ENCODE data around the gene SYNPO. TPM values are rescaled to one million over a fixed set of nuclear protein-coding genes. Genes with fewer than 3 reads are reported as not detected.

The SYNPO gene
- total RNA-seq, 2 donors from 2014 or later = 43.6 to 73.9 TPM

DNA sequence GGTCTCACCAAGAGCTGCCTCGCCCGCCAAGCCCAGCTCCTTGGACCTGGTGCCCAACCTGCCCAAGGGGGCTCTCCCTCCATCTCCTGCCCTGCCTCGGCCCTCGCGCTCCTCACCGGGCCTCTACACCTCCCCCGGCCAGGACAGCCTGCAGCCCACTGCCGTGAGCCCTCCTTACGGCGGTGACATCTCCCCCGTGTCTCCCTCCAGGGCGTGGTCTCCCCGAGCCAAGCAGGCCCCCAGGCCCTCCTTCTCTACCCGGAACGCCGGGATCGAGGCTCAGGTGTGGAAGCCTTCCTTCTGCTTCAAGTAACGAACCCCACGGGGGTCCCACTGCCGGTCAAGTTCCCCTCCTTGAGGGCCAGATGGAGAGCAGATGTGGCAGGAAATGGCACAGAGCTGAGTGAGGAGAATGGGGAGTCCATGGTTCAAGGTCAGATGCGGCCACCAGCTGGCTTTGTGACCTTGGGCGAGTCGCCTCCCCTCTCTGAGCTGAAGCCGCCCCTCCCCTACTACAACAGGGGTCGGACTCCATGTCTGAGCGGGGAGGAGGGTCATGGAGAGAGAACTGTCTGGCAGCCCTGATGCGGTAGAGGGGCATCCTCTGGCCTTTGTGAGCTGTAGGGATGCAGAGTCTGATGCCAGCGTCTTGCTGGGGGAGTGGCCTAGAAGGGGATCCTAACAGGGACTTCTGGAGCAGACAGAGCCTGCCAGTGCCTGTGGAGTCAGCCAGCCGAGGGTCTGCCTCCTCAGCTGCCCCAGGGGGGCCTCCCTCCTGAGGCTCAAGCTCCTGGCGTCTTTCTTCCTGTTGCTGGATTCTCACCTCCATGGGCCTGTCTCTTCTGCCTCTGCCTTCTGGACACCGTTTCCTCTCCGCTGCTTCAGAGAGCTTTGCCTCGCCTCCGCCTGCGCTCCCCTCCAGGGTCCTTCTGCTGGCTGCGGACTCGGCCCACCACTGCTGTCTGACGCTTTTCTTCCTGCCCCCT, 9.9 kb downstream of the SYNPO start:
- intact Hi-C loops (cut with DNase I, micrococcal nuclease) = loop anchor here (5.0 to 10.0 kb wide), 3 partner anchors 88 to 186 kb away; no protein-coding TSS in a partner anchor
- no peak for ATAC-seq
- DNase-seq = no peak

- DNase-seq (no peak), ATAC-seq (no peak)
- intact Hi-C loops (cut with DNase I, micrococcal nuclease) = loop anchor here (5.0 to 10.0 kb wide), 3 partner anchors 89 to 187 kb away; no protein-coding TSS in a partner anchor
Measured at GRCh38 chr5:150651382-150651781, 10.9 kb downstream of the SYNPO start.

DNA sequence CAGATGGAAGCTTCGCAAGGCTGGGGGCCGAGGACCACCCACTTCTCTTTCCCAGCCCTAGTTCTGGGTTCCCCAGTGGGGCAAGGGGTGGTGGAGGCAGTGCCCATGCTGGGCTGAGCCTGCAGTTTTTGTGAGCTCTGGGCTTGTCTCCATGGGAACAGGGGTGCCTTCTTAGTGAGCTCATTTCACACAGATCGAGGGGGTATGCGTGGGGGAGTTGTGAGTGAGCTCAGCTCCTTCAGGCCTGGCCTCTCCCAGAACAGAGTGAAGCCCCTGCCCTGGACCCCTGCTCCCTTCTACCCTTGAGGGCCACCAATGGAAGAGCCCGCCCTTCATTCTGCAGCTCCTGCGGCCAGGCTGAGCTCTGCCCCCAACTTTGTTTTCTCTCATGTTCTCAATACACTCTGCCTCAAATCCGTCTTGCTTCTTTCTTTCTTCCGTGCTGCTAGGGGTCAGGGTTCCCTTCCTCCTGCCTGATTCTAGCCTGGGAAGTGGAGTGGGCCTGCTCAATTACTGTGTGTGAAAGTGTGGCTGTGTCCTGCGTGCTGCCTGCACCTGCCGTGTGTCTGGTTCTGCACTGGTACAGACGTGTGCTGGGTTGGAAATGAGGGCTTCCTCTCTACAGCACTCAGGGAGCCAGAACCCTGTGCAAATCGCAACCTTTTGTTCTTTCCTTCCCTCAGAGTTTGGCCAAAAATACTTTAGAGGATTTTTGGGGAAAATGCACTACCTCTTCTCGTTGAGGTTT, 11.6 kb downstream of the SYNPO start:
- intact Hi-C loops (cut with DNase I, micrococcal nuclease) = loop anchor here (5.0 to 10.0 kb wide), 3 partner anchors 90 to 187 kb away; no protein-coding TSS in a partner anchor
- no peak for DNase-seq
- no peak for ATAC-seq

DNA sequence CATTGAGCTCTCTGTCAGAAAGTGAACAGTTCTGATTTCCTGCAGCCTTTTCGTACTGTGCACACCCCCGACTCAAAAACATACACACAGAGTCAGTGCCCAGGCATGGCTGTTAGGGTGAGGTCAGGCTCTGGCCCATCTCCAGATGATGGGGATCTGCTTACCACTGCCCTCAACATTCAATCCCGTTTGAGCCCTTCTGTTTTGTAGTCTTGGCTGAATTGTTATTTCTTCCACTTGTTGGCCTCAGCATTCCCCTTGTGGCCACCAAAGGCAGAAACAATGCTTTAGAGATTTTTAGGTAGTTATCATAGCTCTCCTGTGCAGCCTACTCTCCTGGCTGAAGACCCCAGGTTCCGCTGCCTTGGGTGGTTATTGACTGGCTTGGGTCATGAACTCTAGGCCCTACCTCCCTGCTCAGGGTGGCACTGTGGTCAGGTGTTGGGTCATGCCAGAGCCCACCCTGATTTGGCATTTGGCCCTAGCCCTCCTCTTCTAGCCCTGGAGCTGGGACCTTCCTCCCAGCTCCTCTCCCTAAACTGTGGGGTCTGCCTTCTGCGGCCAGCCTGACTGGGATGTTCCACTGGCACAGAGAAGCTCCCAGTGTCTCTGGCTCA, 12.8 kb downstream of the SYNPO start:
- DNase-seq (no peak), ATAC-seq (no peak)
- intact Hi-C loops (cut with DNase I, micrococcal nuclease) = loop anchor here (5.0 to 10.0 kb wide), 3 partner anchors 91 to 188 kb away; no protein-coding TSS in a partner anchor

DNA sequence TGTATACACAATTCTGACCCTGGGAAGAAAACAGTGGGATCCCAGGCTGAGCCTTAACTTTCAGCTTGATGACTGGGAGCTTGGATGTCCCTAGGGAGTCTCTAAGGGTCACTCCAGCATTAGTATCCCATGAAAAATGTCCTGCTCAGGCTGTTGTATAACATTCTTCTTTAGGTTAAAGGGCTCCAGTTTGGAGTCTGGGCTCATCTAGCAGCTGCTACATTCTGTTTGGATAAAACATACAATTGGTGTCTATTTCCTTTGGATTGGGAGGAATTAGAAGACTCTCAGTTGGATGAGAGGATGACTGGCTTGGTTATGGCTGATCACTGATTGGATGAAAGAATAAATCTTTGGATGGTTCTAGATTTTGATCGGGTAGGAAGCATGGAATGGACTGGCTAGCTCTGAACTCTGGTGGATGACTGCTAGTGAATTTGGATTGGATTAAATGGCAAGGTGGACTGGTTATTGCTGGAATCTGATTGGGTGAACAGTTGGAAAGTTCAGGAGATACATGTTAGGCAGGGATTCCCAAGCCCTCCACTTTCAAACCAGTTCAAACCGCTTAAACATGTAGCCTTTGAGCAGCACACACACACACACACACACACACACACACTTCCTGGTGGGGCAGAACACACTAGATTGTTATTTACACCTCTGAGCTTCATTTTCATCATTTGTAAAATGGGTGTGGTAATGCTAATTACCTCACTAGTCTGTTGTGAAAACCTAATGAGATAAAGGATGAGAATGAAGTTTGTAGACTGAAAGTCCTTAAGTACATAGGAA, 13.5 kb downstream of the SYNPO start:
- ATAC-seq (no peak), DNase-seq (no peak)
- intact Hi-C loops (cut with DNase I, micrococcal nuclease) = loop anchor here (5.0 to 10.0 kb wide), 3 partner anchors 92 to 189 kb away; no protein-coding TSS in a partner anchor

GRCh38 chr5:150655221-150655620, 14.8 kb downstream of the SYNPO start:
- intact Hi-C loops (cut with DNase I, micrococcal nuclease) = loop anchor here in 1 of 2 donors (10.0 kb wide), 1 partner anchor 190 kb away; no protein-coding TSS in a partner anchor
- DNase-seq = no peak
- ATAC-seq = no peak

DNA sequence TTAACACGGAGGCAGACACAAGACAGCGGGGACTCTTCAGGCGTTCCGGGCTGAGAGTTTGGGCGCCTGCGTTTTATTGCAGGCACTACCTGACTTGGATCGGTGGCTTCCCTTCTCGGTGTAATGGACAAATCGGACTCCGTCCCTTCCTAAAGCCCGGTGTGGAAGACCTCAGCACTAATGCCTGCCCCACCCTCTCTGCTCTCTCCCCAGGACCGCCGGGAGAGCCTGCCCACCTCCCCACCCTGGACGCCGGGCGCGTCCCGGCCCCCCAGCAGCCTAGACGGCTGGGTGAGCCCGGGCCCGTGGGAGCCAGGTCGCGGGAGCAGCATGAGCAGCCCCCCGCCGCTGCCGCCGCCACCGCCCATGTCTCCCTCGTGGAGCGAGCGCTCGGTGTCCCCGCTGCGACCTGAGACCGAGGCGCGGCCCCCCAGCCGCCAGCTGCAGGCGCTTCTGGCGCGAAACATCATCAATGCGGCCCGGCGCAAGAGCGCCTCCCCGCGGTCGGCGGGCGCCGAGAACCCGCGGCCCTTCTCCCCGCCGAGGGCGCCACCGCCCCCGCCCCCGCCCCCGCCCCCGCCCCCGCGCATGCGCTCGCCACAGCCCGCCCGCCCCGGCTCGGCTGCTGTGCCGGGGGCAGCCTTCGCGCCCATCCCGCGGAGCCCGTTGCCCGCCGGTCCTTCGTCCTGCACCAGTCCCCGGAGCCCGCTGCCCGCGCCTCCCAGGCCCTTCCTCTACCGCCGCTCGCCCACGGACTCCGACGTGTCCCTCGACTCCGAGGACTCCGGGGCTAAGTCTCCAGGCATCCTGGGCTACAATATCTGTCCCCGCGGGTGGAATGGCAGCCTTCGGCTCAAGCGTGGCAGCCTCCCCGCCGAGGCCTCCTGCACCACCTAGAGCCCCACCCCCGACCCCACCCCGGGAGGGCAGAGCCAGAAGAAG, 16.0 kb downstream of the SYNPO start:
- DNase-seq (peak; percentile 47 to 78), ATAC-seq (peak; percentile 75)
- intact Hi-C loops (cut with DNase I, micrococcal nuclease) = loop anchor here in 1 of 2 donors (10.0 kb wide), 1 partner anchor 192 kb away; no protein-coding TSS in a partner anchor

DNA sequence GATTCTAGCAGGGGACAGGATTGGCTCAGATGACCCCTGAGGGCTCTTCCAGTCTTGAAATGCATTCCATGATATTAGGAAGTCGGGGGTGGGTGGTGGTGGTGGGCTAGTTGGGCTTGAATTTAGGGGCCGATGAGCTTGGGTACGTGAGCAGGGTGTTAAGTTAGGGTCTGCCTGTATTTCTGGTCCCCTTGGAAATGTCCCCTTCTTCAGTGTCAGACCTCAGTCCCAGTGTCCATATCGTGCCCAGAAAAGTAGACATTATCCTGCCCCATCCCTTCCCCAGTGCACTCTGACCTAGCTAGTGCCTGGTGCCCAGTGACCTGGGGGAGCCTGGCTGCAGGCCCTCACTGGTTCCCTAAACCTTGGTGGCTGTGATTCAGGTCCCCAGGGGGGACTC, 17.7 kb downstream of the SYNPO start:
- intact Hi-C loops (cut with DNase I, micrococcal nuclease) = loop anchor here in 1 of 2 donors (10.0 kb wide), 1 partner anchor 193 kb away; no protein-coding TSS in a partner anchor
- ATAC-seq (no peak), DNase-seq (no peak)

GRCh38 chr5:150658699-150659265, 18.3 kb downstream of the SYNPO start:
- no peak for DNase-seq
- ATAC-seq = peak; percentile 19
- intact Hi-C loops (cut with DNase I, micrococcal nuclease) = loop anchor here in 1 of 2 donors (10.0 kb wide), 1 partner anchor 194 kb away; no protein-coding TSS in a partner anchor

- peak; percentile 3 for ATAC-seq
- intact Hi-C loops (cut with DNase I, micrococcal nuclease) = loop anchor here in 1 of 2 donors (10.0 kb wide), 1 partner anchor 195 kb away; no protein-coding TSS in a partner anchor
- DNase-seq = no peak
Measured at GRCh38 chr5:150659360-150660107, 19.1 kb downstream of the SYNPO start.

DNA sequence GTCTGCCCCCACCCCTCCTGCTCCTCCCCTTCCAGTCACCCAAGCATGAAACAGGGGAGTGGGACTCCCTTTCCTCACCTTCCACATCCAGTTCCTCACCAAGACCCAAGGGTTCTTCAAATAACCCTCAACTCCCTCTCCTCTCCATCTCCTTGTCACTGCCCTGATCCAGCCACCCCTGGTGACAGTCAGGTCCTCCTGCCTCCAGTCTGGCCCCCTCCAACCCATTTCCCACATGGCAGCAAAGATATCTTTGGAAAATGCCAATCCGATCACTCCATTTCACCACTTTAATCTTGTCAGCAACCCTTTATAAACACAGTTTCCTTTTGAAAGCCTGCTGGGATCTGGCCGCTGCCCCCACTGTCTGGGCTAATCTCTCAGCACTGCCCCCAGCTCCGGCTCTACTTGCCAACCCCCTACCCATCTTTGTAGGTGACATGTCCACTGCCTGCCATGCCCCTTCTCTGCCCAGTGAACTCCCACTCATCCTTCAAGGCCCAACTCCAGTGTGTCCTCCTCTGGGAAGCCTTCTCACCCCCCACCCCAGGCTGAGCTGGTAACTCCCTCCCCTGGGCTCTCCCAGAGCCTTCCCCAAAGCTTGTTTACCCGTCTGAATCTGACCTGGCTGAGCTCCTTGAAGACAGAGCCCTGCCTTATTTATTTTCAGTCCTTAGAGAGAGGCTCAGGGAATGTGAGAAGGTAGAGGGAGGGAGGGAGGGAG, 19.8 kb downstream of the SYNPO start:
- ATAC-seq = no peak
- intact Hi-C loops (cut with DNase I, micrococcal nuclease) = no loop called here
- DNase-seq = no peak

DNA sequence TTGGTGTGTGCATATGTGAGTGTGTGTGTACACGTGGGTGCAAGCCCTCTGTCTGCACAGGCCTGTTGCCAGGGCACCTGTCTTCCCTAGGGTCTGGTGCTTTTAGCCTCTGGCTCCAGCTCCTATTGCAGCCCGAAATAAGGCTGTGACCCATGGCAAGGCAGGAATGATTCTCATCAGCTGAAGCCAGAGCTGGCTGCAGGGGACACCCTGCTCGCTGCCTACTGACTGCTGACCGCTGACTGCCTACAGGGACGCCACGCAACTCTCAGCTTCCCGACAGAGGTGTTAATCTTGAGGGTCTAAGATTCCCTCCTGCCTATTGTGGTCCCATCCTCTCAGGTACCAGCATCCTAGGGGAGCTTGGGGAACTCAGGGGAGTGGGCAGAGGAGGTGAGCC, 20.6 kb downstream of the SYNPO start, which contains the start of gene MYOZ3:
Gene MYOZ3, plus strand, starts transcription at position 166 of the 400 bp plus-strand sequence. CDS start 1,691 bp downstream, outside the sequence.
- intact Hi-C loops (cut with DNase I, micrococcal nuclease) = no loop called here
- DNase-seq = no peak
- ATAC-seq = no peak

- intact Hi-C loops (cut with DNase I, micrococcal nuclease) = no loop called here
- DNase-seq = no peak
- no peak for ATAC-seq
Measured at GRCh38 chr5:150661821-150662596, 21.5 kb downstream of the SYNPO start.
